Measurements from ENCODE around the gene ZNF595.
"Not testable (repeated sequence)": the region's sequence is repeated elsewhere in the genome, so short reads cannot be mapped to it uniquely, and the experiment has no call there.

Gene ZNF595

DNA sequence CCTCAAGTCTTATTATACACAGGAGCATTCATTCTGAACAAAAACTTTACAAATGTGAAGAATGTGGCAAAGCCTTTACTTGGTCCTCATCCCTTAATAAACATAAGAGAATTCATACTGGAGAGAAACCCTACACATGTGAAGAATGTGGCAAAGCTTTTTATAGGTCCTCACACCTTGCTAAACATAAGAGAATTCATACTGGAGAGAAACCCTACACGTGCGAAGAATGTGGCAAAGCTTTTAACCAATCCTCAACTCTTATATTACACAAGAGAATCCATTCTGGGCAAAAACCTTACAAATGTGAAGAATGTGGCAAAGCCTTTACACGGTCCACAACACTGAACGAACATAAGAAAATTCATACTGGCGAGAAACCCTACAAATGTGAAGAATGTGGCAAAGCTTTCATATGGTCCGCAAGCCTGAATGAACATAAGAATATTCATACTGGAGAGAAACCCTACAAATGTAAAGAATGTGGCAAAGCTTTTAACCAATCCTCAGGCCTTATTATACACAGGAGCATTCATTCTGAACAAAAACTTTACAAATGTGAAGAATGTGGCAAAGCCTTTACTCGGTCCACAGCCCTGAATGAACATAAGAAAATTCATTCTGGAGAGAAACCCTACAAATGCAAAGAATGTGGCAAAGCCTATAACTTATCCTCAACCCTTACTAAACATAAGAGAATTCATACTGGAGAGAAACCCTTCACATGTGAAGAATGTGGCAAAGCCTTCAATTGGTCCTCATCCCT lies 33.6 kb downstream of the ZNF595 start:
- DNase-seq: not testable (repeated sequence)

DNA sequence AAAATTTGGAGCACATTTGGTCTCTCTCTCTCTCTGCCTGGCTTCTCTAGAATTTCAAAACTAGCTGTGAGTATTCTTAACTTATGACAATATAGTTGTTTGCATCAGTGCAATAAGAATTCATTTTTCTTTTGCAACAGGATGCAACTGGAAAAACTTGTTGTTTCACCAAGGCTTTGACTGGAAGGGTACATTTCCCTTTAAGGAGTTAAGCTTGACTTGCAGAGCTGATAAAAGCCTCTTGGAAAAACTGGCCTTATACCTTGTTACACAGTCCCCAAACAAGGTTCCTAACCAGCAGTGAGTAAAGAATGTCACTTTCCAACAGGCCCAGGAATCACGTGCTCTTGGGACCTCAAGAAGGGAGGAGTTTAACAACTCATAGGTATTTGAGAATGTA lies 45.3 kb downstream of the ZNF595 start:
- DNase-seq: no peak

DNA sequence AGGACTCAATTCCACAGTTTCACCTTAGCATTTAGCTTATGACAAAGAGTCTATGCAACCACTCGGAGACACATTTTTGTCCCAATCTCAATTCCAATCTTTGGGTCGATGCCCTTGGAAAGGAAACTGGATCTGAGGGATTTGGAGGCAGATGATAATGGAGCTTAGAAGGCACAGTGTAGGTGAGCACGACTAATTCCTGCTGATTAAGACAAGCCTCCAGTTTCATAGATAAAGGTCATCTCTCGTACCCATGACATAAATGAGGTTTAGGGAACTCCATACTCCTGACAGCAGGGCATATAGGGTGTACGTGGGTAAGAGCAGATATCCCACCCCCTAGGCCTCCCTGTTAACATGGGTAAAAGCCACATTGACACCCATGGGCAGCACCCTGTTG lies 46.7 kb downstream of the ZNF595 start:
- DNase-seq: no peak

GRCh38 chr4:107083-107443 lies 53.9 kb downstream of the ZNF595 start:
- DNase-seq: no peak

- no peak for DNase-seq
Observed at GRCh38 chr4:107444-108429, 54.6 kb downstream of the ZNF595 start.

DNA sequence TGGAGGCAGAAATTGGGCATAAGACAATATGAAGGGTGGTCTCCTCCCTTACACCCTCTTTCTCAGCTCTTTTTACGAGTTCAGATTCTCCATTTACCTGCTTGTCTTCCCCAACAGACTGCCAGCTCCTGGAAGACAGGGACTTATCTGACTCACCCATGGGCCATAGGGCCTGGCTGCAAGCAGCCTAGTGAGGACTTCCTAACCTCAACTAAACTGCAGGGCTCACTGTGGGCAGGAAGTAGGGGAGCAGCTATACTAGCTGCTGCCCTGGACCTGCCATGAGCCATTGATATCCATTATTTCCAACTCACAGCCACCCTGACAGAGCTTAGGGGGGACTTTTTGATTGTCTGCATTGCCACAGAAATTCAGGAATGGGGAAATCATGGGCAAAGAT lies 59.6 kb downstream of the ZNF595 start:
- no peak for DNase-seq

DNA sequence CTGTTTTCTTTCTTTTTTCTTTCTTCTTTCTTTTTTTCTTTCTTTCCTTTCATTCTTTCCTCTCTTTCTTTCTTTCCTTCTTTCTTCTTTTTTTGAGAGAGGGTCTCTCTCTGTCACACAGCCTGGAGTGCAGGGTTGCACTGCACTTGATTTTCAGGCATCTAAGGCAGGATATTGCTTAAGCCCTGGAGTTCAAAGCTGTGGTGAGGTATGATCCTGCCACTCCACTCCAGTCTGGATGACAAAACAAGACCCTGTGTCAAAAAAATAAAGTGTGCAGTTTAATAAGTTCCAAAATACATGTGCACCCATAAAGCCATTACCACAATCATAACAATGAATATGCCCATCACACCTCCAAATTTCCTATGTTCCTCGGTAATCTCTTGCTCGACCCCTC lies 60.6 kb downstream of the ZNF595 start:
- DNase-seq: no peak

DNA sequence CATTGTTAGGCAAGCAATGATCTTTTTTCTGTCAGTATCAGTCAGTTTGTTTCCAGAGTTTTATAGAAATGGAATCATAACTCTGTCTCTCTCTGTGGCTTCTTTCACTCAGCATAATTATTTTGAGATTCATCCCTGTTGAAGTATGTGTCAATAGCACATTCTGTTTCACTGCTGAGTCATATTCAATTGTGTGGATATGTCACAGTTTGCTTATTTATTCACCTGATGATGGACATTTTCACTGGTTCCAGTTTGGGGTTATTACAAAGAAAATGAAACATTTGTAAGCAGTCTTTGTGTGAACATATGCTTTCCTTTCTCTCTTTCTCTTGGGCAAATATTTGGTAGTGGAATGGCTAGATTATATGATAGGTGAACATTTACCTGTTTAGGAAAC lies 61.0 kb downstream of the ZNF595 start:
- no peak for DNase-seq

DNA sequence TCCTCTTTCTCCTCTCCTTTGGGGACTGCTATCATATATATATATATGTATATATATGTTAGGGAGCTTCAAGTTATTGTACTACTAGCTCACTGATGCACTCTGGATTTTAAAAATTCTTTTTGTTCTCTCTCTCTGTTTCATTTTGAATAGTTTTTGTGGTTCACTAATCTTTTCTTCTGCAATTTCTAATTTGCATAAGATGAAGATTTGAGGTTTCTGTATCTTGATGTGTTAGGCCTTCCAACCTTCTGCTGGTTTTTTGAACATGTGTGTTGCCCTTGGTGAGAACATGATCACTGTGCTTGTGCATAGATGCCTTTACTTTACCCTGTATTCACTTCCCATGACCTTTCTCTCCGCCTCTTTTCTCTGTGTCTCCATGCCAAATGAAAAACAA lies 63.4 kb downstream of the ZNF595 start:
- no peak for DNase-seq

DNA sequence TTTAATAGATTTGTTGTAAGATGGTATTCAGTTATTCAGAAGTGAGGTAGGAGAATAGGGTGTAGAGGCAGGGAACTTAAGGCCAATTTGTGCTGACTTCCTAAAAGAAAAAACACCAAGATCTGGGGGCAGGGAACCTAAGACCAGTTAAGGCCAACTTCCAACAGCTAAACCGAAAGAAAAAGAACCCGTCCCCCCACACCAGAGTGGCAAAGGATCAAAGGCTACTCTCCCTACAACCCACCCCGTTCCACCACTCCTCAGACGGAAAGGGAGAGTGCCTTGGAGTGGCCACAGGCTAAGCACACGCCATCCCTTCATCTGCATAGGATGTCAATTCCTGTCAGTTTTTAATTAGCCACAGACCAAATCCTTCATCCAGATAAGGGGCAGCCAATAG lies 67.5 kb downstream of the ZNF595 start:
- DNase-seq: no peak

DNA sequence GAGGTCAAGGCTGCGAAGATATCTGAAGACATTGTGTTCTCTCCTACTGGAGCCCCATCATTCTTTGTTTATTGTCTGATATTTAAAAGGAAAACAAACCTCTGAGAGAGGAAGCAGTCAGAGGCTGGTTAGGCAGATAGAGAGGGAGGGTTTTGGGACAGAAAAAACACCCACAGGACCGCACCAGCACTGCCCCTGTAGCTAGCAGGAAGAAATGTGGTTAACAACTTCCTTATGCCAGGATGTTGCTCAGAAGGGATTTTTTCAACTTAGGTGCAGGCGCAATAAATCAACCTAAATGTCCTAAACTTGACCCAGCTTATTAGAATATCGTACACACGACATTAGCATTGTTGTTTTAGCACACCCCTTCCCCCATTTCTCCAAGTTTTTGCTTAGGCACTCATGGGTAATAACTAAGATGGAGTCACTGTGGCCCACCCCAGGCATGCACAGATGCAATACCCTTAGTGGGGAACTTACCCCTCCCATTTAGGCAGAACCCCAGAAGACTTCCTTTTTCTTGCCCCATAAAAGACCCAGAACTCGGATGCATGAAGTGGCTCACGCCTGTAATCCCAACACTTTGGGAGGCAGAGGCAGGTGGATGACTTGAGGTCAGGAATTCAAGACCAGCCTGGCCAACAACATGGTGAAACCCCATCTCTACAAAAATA lies 68.4 kb downstream of the ZNF595 start:
- DNase-seq: peak; percentile 92

DNA sequence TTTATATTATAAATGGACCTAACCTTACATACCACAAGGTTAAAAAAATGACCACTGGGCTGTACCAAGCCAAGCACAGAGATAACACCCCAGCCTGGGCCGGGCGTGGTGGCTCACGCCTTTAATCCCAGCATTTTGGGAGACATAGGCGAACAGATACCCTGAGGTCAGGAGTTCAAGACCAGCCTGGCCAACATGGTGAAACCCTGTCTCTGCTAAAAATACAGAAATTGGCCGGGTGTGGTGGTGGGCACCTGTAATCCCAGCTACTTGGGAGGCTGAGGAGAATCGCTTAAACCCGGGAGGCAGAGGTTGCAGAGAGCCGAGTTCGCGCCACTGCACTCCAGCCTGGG lies 70.8 kb downstream of the ZNF595 start:
- DNase-seq: not testable (repeated sequence)

DNA sequence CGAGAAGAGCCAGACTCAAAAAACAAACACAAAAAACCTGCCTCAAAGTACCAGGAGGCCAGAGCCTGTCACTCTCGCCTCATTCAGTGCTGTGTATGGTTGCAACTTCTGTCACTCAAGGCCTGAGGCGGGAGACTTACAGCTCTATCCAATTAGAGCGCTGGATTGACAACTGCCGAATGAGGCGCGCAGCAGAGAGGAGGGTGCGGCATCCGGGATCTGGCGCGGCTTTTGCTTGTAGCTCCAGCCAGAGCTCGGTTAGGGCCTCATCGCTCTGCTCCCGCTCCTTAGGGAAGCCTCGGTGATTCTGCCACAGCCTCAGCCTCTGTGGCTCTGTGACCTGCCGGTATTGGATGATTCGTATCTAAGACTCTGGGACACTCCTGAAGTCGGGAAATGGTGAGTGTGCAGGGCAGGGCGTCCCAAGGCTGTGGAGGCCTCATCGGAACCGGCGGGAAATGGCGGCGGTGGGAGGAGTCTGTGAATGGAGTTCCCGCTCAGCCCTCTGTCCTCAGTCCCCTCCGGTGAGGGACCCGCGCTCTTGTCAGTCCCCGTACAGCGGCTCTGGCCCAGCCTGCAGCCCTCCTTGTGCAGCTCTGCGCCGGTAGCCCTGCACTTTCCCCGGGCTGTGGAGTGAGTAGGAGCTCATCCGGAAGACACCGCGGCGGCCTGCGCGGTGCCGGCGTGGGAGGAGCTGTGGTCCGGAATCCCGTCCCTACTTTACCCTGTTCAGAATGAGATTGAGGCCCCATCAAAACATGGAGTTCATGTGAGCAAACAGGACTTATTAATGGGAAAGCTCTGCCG lies 71.4 kb downstream of the ZNF595 start, which contains the start of gene ZNF718:
Gene ZNF718, plus strand, starts transcription at position 227 of the 807 bp plus-strand sequence. Its CDS starts 170 bp downstream, at position 397.
- DNase-seq: peak; percentile 95

DNA sequence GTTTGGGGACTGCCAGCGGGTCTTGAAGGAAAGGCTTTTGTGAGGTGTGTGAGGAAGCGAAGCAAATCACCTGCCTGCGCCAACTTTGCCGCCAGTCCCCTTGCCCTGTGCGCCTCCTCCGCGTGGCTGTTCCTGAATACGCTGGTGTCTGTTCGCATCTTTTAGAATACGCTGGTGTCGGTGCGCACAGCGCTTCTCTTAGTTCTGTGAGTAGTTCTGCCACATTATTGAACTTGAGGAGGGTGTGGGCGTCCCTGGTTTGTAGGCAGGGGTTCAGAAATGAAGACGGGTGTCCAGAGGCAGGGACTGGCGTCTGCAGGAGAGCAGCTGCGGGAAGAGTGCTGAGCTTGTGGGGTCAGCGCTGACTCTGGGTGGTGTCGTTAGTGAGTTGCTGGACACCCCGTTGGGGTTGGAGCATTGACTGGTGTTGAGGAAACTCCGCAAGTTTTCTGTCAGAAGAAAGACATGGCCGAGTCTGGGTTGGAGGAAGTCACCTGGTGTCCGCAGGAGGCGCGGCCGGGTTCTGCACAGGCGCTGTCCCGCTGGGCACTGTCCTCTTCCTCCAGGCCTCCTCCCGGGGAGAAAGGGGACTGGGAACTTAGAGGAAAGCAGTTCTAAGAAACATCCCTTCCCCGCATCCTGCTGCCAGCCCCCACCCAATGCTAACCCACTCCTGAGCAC lies 72.1 kb downstream of the ZNF595 start:
- DNase-seq: no peak

- no peak for DNase-seq
Observed at GRCh38 chr4:125833-126232, 72.7 kb downstream of the ZNF595 start.

- no peak for DNase-seq
Observed at GRCh38 chr4:132483-132882, 79.4 kb downstream of the ZNF595 start.
